Testis (tissue), 3 donors: Measurements from ENCODE around the gene TPP1. TPM values are rescaled to one million over a fixed set of nuclear protein-coding genes. Genes with fewer than 3 reads are reported as not detected.

Experiments
- DNase-seq: peaks from one replicate; pipeline ENCODE4 v3.0.0-alpha.2; 2019
- H3K27ac ChIP-seq, 2 donors: fragments of 200-600 bp; sonication (generic); one replicate each; pipeline ENCODE4 v1.5.1; 2019
- H3K27me3 ChIP-seq: fragments of 200-600 bp; sonication (generic); one replicate; pipeline ENCODE4 v1.5.1; 2019
- H3K36me3 ChIP-seq: fragments of 200-600 bp; sonication (generic); one replicate; pipeline ENCODE4 v1.5.1; 2017; ENCODE audit warnings: low read depth; ENCODE audit errors: missing control alignments
- H3K4me1 ChIP-seq: fragments of 200-600 bp; sonication (generic); one replicate; pipeline ENCODE4 v1.5.1; 2019
- H3K4me3 ChIP-seq, 2 donors: fragments of 200-600 bp; sonication (generic); one replicate each; pipeline ENCODE4 v1.5.1; 2017 to 2019
- H3K9me3 ChIP-seq: fragments of 200-600 bp; sonication (generic); one replicate; pipeline ENCODE4 v1.5.1; 2017
- POLR2A ChIP-seq: fragments of 450-650 bp; IDR thresholded peaks from one replicate; pipeline ENCODE4 v1.6.1; 2017; ENCODE audit warnings: antibody characterized with exemption, mild to moderate bottlenecking, moderate library complexity
- WGBS, 2 donors: methylation state at CpG; one replicate each; pipeline ENCODE4 v1.1.5; 2018; 5-methylcytosine and 5-hydroxymethylcytosine counted together
- intact Hi-C: fragments of 100-400 bp; cut with DNase I; formaldehyde crosslinking; loops from one replicate; pipeline ENCODE4 v1.15.1; 2023; ENCODE audit warnings: low total_unique reads
- polyA plus RNA-seq: library from polyadenylated mRNA; stranded (reverse); fragments of 350-450 nt; fragmentation: Illumina TruSeq; extraction: RNeasy Lipid Tissue Mini Kit (QIAGEN cat#74804); gene quantifications from one replicate; pipeline ENCODE4 v1.2.3, GENCODE V29; 2014; ENCODE audit warnings: low read depth, low replicate concordance; ENCODE audit not compliant: insufficient read depth
- total RNA-seq, 2 donors: library from RNA; depleted of rRNA; stranded (reverse); fragments of >200 nt; gene quantifications; one replicate each; pipeline ENCODE4 v1.2.3, GENCODE V29; 2016
- TF ChIP-seq, protein P1 (sequence below), 3 experiments: fragments of 450-650 bp in 2 of 3; fragments of 200-600 bp in 1 of 3; sonication (generic) in 1 of 3; IDR thresholded peaks; one replicate each; pipeline ENCODE4 v1.5.1; 2016 to 2019; ENCODE audit warnings: antibody characterized with exemption in 3 of 3, mild to moderate bottlenecking in 2 of 3, moderate library complexity in 1 of 3

TPP1 gene
- total and polyA plus RNA-seq, 3 donors from 2014 or later: 60.9 to 151 (median 134) TPM

DNA sequence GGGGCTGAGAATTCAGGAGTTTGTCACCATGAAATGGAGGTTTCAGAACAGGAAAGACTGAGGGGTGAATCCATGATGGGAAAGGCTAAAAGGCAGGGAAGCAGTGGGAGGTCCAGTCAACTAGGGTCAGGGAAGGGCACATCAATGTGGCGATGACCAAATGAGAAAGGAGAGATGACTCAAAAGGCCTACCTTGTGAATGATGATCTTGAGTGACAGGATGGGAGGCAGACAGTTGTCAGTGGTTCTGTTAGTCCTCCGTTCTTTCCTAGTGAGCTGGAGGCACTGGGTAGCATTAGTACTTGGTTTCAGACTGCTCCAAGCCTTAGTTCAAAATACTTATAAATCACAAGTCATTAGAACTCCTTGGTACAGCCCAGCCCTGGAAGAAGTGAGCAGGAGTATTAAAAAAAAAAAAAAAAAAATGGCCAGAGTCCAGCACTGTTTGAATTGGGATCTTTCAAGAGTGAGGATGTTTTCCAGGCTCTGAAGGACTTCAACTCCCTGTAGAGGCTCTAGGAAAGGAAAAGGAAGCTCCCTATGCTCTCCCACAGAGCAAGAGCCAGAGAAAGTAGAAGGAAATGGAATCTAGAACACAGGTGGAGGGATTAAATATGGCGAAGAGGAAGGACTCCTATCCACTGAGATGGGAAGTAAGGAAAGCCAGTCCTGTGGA is 44.7 kb upstream of the TPP1 start:
- intact Hi-C loops: no loop called here
- Histone ChIP-seq H3K4me1 (no peaks in the 10 kb centered on the region), H3K4me3 (no peak overlapping the region), H3K27ac (no peak overlapping the region), H3K27me3 (no peaks in the 10 kb centered on the region), H3K9me3 (no peaks in the 10 kb centered on the region), H3K36me3 (no peaks in the 10 kb centered on the region)
- TF ChIP-seq POLR2A: no peak
- TF ChIP-seq, protein P1, sequence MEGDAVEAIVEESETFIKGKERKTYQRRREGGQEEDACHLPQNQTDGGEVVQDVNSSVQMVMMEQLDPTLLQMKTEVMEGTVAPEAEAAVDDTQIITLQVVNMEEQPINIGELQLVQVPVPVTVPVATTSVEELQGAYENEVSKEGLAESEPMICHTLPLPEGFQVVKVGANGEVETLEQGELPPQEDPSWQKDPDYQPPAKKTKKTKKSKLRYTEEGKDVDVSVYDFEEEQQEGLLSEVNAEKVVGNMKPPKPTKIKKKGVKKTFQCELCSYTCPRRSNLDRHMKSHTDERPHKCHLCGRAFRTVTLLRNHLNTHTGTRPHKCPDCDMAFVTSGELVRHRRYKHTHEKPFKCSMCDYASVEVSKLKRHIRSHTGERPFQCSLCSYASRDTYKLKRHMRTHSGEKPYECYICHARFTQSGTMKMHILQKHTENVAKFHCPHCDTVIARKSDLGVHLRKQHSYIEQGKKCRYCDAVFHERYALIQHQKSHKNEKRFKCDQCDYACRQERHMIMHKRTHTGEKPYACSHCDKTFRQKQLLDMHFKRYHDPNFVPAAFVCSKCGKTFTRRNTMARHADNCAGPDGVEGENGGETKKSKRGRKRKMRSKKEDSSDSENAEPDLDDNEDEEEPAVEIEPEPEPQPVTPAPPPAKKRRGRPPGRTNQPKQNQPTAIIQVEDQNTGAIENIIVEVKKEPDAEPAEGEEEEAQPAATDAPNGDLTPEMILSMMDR (IDR thresholded peaks at IDR 0.05): no peak
- WGBS, 2 donors: 59 to 97% methylated on average over 2 to 3 of the region's 3 CpGs
- DNase-seq: no peak

GRCh38 chr11:6660712-6661111 is 41.5 kb upstream of the TPP1 start:
- no peak for DNase-seq
- TF ChIP-seq, protein P1 (IDR thresholded peaks at IDR 0.05): no peak
- no peak for TF ChIP-seq POLR2A
- WGBS, 2 donors: 88 to 96% methylated on average over 3 of the region's 3 CpGs
- Histone ChIP-seq H3K27me3 (no peaks in the 10 kb centered on the region), H3K4me1 (no peaks in the 10 kb centered on the region), H3K27ac (no peak overlapping the region), H3K36me3 (no peaks in the 10 kb centered on the region), H3K9me3 (no peaks in the 10 kb centered on the region), H3K4me3 (no peak overlapping the region)
- intact Hi-C loops: no loop called here

- no peak for TF ChIP-seq POLR2A
- TF ChIP-seq, protein P1 (IDR thresholded peaks at IDR 0.05): no peak
- no peak for DNase-seq
- H3K36me3 ChIP-seq: no peaks in the 10 kb centered on the region
- no peak overlapping the region for H3K4me3 ChIP-seq
- intact Hi-C loops: no loop called here
- no peaks in the 10 kb centered on the region for H3K9me3 ChIP-seq
- H3K27me3 ChIP-seq: no peaks in the 10 kb centered on the region
- H3K4me1 ChIP-seq: peaks cover 3% of the 10 kb centered on the region
- no peak overlapping the region for H3K27ac ChIP-seq
Observed at GRCh38 chr11:6658647-6659046, 39.4 kb upstream of the TPP1 start.

- Histone ChIP-seq H3K27me3 (no peaks in the 10 kb centered on the region), H3K9me3 (no peaks in the 10 kb centered on the region), H3K4me1 (peaks cover 3% of the 10 kb centered on the region), H3K27ac (no peak overlapping the region), H3K36me3 (no peaks in the 10 kb centered on the region), H3K4me3 (no peak overlapping the region)
- WGBS, 2 donors: 57 to 89% methylated on average over 1 of the region's 1 CpG
- intact Hi-C loops: no loop called here
- no peak for DNase-seq
- no peak for TF ChIP-seq POLR2A
- TF ChIP-seq, protein P1 (IDR thresholded peaks at IDR 0.05): no peak
Observed at GRCh38 chr11:6657346-6657745, 38.1 kb upstream of the TPP1 start.

GRCh38 chr11:6656936-6657335 is 37.7 kb upstream of the TPP1 start:
- 42 to 65% methylated on average over 5 of the region's 5 CpGs for WGBS, 2 donors
- intact Hi-C loops: no loop called here
- no peak for DNase-seq
- Histone ChIP-seq H3K36me3 (no peaks in the 10 kb centered on the region), H3K4me1 (peaks cover 3% of the 10 kb centered on the region), H3K27me3 (no peaks in the 10 kb centered on the region), H3K4me3 (no peak overlapping the region), H3K27ac (no peak overlapping the region), H3K9me3 (no peaks in the 10 kb centered on the region)
- TF ChIP-seq, protein P1 (IDR thresholded peaks at IDR 0.05): no peak
- no peak for TF ChIP-seq POLR2A
